Mucosa of descending colon (tissue), 3 donors: ENCODE measurements around the gene OPTC. TPM values are rescaled to one million over a fixed set of nuclear protein-coding genes. Genes with fewer than 3 reads are reported as not detected.
A peak's percentile ranks its signal among the peaks of the same experiment; 100 is the strongest.

Experiments
- ATAC-seq: fragments of 200-7000 bp; cut with Tn5 transposase; one replicate; pipeline ENCODE4 v1.9.1; 2020; ENCODE audit warnings: mild to moderate bottlenecking, moderate library complexity
- DNase-seq, 3 donors: peaks; one replicate each; pipeline ENCODE4 v3.0.0-alpha.2; 2020
- H3K36me3 ChIP-seq: fragments of 200-600 bp; one replicate; pipeline ENCODE4 v1.8.0; 2021; ENCODE audit warnings: low read depth, mild to moderate bottlenecking
- H3K4me1 ChIP-seq: fragments of 200-600 bp; one replicate; pipeline ENCODE4 v1.8.0; 2021; ENCODE audit warnings: low read depth, mild to moderate bottlenecking
- H3K4me3 ChIP-seq: fragments of 200-600 bp; one replicate; pipeline ENCODE4 v1.8.0; 2021; ENCODE audit warnings: mild to moderate bottlenecking
- H3K9me3 ChIP-seq: fragments of 200-600 bp; one replicate; pipeline ENCODE4 v1.8.0; 2021; ENCODE audit warnings: mild to moderate bottlenecking
- intact Hi-C, 2 donors: fragments of 100-400 bp; cut with DNase I in 1 of 2; cut with micrococcal nuclease in 1 of 2; formaldehyde crosslinking; loops; one replicate each; pipeline versions ENCODE4 v1.11.0 to v1.11.1; 2022; cut with DNase I, micrococcal nuclease
- total RNA-seq, 3 donors: library from RNA; stranded (reverse); fragmentation: NEBNext Ultra II Directional in 2 of 3; extraction: Animal tissue kit (Norgen Biotek cat#: 25700) in 2 of 3; gene quantifications; one replicate each; pipeline versions ENCODE4 v1.2.1 to v1.2.4, GENCODE V29; 2021 to 2023
- TF ChIP-seq, protein P1 (sequence below): fragments of 200-600 bp; IDR thresholded peaks from one replicate; pipeline ENCODE4 v1.8.0; 2022; ENCODE audit warnings: antibody characterized with exemption, mild to moderate bottlenecking
- donor health status: DM: no; HTN: no; CAD: no; lungs with moderate emphysema.
- donor health status: DM: no; HTN: no; CAD: no.
- donor health status: DM: no; HTN: yes; CAD: no.

Gene OPTC
- total RNA-seq, 3 donors from 2014 or later, result not detected

DNA sequence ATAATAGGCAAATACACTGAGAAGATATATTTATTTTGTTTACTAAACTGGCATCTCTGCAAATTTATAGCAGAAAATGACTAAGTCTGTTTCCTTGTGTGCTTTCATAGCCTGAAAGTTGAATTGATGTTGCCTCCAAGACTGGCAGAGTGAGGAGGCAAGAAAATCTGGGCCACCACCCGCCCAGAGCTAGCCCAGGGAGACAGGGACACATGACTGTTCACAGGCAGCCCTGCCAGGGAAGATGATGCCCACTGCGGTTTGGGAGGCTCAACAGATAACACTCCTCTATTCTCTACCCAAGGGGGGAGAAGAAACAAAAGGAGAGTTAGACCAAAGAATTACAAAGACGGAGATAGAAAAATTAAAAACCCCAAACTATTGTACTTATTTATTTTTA is 37.1 kb downstream of the OPTC start:
- DNase-seq (no peak), ATAC-seq (no peak)
- H3K36me3 ChIP-seq, result no peaks in the 10 kb centered on the region
- TF ChIP-seq, protein P1, sequence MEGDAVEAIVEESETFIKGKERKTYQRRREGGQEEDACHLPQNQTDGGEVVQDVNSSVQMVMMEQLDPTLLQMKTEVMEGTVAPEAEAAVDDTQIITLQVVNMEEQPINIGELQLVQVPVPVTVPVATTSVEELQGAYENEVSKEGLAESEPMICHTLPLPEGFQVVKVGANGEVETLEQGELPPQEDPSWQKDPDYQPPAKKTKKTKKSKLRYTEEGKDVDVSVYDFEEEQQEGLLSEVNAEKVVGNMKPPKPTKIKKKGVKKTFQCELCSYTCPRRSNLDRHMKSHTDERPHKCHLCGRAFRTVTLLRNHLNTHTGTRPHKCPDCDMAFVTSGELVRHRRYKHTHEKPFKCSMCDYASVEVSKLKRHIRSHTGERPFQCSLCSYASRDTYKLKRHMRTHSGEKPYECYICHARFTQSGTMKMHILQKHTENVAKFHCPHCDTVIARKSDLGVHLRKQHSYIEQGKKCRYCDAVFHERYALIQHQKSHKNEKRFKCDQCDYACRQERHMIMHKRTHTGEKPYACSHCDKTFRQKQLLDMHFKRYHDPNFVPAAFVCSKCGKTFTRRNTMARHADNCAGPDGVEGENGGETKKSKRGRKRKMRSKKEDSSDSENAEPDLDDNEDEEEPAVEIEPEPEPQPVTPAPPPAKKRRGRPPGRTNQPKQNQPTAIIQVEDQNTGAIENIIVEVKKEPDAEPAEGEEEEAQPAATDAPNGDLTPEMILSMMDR, result no peak
- H3K4me1 ChIP-seq, result no peaks in the 10 kb centered on the region
- H3K9me3 ChIP-seq, result no peaks in the 10 kb centered on the region
- no peak overlapping the region for H3K4me3 ChIP-seq
- intact Hi-C loops, result no loop called here

GRCh38 chr1:203534012-203534411 is 40.1 kb downstream of the OPTC start:
- Histone ChIP-seq H3K9me3 (no peaks in the 10 kb centered on the region), H3K36me3 (no peaks in the 10 kb centered on the region), H3K4me1 (no peaks in the 10 kb centered on the region), H3K4me3 (no peak overlapping the region)
- intact Hi-C loops, result no loop called here
- ATAC-seq (no peak), DNase-seq (no peak)
- TF ChIP-seq, protein P1, result no peak

DNA sequence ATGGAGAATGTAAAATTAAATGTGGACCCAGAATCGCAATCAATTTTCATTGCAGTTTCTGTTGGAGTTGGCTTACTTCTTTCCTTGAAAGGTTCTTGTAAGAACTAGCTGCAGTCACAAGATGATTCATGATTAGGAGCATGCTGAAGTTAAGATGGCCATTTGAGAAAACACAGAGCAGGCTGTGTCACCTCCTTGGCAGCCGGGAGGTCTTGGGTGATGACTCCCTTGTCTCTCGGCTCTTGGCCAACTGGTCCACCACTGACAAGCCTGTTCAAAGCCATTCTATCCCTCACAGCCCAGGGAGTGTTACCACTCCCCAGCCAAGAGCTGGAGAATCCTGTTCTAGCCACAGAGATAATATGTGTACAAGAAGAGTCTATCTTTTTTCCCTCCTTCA is 40.6 kb downstream of the OPTC start:
- intact Hi-C loops, result no loop called here
- DNase-seq (no peak), ATAC-seq (no peak)

GRCh38 chr1:203536575-203536974 is 42.6 kb downstream of the OPTC start:
- ATAC-seq (no peak), DNase-seq (no peak)
- TF ChIP-seq, protein P1, result no peak
- Histone ChIP-seq H3K4me3 (no peak overlapping the region), H3K9me3 (no peaks in the 10 kb centered on the region), H3K4me1 (no peaks in the 10 kb centered on the region), H3K36me3 (no peaks in the 10 kb centered on the region)
- intact Hi-C loops, result no loop called here

More for the DNA sequence above, 40.6 kb downstream of the OPTC start:
- Histone ChIP-seq H3K9me3 (no peaks in the 10 kb centered on the region), H3K4me1 (no peaks in the 10 kb centered on the region), H3K36me3 (no peaks in the 10 kb centered on the region), H3K4me3 (no peak overlapping the region)
- TF ChIP-seq, protein P1, result no peak

DNA sequence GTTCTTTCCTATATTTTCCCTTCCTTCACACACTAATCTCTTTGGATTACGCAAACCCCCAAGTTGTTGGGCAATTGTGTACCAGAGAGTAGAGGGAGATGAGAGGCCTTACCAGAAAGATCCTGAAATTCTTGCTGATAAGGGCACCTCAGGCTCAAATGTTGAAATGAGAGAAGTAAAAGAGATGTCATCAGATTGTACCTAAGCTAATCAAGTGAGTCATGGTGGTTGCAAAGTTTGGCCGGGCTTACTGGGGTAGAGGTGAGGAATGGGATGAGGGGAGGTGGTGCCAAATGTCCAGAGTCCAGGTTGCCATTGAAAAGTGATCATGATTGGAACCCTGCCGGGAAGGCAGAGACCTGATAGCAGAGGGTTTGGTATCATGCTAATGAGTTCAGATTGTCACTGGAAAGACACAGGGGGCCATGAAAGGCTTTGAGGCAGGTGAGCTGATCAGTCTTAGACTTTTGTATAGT is 43.1 kb downstream of the OPTC start:
- DNase-seq (no peak), ATAC-seq (peak; percentile 44)
- no peak overlapping the region for H3K4me3 ChIP-seq
- intact Hi-C loops, result no loop called here
- no peaks in the 10 kb centered on the region for H3K4me1 ChIP-seq
- H3K9me3 ChIP-seq, result no peaks in the 10 kb centered on the region
- no peaks in the 10 kb centered on the region for H3K36me3 ChIP-seq
- TF ChIP-seq, protein P1, result no peak
